Bronchial epithelial cell (primary cell): ENCODE measurements around the gene SGPP2. TPM values are rescaled to one million over a fixed set of nuclear protein-coding genes. Genes with fewer than 3 reads are reported as not detected.

Source experiments
- DNase-seq: peaks from one replicate; pipeline ENCODE4 v3.0.0-alpha.2; 2010; ENCODE audit warnings: low read depth
- FAIRE-seq: peaks from 2 replicates; lab custom pipeline; 2011; peaks lifted over from hg19 to GRCh38; lab: Jason Lieb, UNC
- H3K27me3 ChIP-seq: 2 replicates; pipeline ENCODE4 v1.5.1; 2011; ENCODE audit warnings: low read length; ENCODE audit not compliant: control insufficient read depth, insufficient read depth
- H3K36me3 ChIP-seq: 2 replicates; pipeline ENCODE4 v1.5.1; 2011; ENCODE audit warnings: low read length; ENCODE audit not compliant: control insufficient read depth, insufficient read depth
- H3K4me3 ChIP-seq: 2 replicates; pipeline ENCODE4 v1.5.1; 2011; ENCODE audit warnings: mild to moderate bottlenecking, low read depth, low read length, control low read depth
- total RNA-seq: library from RNA; depleted of rRNA; stranded (reverse); fragments of >200 nt; gene quantifications from 2 replicates; pipeline ENCODE4 v1.2.1, GENCODE V29; 2014
- TF ChIP-seq, protein P1 (sequence below): IDR thresholded peaks from 2 replicates; pipeline ENCODE4 v1.5.1; 2011; ENCODE audit warnings: mild to moderate bottlenecking, moderate library complexity, low read length, control low read depth, inconsistent platforms; ENCODE audit not compliant: insufficient read depth, severe bottlenecking

Gene SGPP2
- total RNA-seq, 1 donor from 2014 or later, result 9.7 TPM

DNA sequence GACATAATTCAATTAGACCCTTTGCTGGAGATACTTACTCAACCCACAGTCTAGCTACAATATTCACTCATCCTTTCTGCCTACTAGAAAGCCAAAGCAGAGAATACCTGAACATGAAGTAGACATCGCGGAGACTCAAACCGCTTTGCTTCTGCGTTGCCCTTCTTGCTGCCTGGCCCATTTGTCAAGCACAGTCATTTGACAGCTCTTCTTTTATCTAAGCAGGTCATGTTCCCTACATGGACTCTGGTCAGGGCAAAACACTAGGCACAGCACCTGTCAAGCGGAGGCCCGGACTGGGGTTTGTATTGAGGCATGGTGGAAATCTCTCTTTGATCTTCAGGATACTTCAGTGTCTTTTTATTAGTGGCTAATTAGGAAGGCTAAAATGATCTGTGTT lies 141.9 kb downstream of the SGPP2 start:
- FAIRE-seq, result no peak

DNA sequence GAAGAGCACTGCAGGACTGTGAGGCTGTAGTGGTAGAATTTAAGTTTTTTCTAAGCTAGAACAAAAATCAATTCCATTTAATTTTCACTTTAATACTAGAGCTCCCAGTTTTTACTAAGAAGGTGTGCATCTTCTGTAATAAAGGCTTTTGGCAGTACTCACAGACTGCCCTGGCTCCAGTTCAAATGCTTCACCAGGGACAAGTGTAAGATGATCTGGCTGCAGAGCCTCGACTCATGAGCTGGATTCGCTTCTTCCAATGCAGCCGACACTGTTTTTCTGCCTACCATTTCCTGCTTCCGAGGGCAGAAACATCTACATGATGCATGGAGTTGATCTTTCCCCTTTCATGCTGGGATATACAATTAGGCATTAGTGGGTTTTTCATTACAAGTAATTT lies 144.5 kb downstream of the SGPP2 start:
- FAIRE-seq (no peak), DNase-seq (peak; percentile 26)
- TF ChIP-seq, protein P1, sequence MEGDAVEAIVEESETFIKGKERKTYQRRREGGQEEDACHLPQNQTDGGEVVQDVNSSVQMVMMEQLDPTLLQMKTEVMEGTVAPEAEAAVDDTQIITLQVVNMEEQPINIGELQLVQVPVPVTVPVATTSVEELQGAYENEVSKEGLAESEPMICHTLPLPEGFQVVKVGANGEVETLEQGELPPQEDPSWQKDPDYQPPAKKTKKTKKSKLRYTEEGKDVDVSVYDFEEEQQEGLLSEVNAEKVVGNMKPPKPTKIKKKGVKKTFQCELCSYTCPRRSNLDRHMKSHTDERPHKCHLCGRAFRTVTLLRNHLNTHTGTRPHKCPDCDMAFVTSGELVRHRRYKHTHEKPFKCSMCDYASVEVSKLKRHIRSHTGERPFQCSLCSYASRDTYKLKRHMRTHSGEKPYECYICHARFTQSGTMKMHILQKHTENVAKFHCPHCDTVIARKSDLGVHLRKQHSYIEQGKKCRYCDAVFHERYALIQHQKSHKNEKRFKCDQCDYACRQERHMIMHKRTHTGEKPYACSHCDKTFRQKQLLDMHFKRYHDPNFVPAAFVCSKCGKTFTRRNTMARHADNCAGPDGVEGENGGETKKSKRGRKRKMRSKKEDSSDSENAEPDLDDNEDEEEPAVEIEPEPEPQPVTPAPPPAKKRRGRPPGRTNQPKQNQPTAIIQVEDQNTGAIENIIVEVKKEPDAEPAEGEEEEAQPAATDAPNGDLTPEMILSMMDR, result no peak
- no peaks in the 10 kb centered on the region for H3K27me3 ChIP-seq
- H3K36me3 ChIP-seq, result peaks cover 5% of the 10 kb centered on the region
- H3K4me3 ChIP-seq, result no peak overlapping the region

More for the DNA sequence above, 141.9 kb downstream of the SGPP2 start:
- Histone ChIP-seq H3K4me3 (no peak overlapping the region), H3K27me3 (no peaks in the 10 kb centered on the region), H3K36me3 (no peaks in the 10 kb centered on the region)
- TF ChIP-seq, protein P1, result no peak
- DNase-seq, result no peak

DNA sequence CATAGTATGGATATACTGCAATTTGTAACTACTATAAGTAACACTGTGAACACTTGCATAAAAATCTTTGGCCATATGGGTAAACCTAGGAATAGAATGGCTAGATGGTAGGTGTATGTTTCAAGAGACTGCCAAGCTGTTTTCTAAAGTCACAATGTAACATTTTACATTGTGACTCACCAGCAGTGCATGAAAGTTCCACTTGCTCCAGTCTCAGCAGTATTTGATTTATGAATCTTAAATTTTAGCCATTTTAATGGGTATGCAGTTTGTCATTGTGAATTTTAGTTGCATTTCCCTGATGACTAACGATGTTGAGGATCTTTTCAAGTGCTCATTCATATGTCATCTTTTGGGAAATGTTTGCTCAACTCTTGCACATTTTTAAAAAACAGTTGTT lies 145.5 kb downstream of the SGPP2 start:
- TF ChIP-seq, protein P1, result no peak
- DNase-seq (peak; percentile 29), FAIRE-seq (no peak)
- Histone ChIP-seq H3K27me3 (no peaks in the 10 kb centered on the region), H3K36me3 (peaks cover 7% of the 10 kb centered on the region), H3K4me3 (no peak overlapping the region)

DNA sequence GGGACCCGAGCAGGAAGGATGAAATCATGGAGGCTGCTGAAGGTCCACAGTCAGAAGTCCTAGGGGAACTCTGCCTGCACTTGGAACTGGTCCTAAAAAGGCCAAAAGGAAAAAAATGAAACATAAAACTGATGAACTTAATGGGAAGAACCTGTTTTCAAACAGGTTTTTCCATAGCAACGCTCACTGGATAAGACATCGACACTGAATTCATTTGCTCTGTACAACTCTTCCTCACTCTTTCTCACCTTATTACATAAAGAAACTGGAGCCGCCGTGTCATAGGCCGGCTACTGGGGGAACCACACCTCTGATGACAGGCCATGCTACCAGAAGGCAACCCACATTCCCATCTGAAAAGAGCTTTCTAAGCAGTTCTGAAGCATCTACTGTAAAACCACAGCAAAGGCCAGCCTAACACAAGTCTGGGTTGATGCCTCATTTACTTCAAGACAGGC lies 147.9 kb downstream of the SGPP2 start:
- FAIRE-seq (no peak), DNase-seq (peak; percentile 69)
- Histone ChIP-seq H3K4me3 (no peak overlapping the region), H3K36me3 (peaks cover 7% of the 10 kb centered on the region), H3K27me3 (no peaks in the 10 kb centered on the region)
- TF ChIP-seq, protein P1, result no peak

DNA sequence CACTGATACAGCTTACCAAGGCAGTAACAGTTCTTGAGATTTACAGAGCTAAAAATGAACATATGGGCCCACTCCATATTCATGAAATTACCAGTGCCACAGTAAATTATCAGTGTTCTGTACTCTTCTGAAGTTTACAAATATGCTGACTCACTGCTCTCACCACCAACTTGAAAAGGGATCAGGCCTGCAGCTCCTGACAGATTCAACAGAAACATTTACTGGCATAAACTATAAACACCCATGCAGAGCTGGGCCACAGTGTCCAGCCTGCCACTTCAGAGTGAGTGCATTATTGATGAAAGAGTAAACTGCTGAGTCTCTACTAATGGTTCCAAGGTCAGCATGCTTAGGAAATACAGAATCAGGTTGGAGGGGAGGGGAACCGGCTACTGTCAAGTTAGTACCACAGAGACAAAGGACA lies 148.4 kb downstream of the SGPP2 start:
- Histone ChIP-seq H3K36me3 (peaks cover 7% of the 10 kb centered on the region), H3K27me3 (no peaks in the 10 kb centered on the region), H3K4me3 (no peak overlapping the region)
- FAIRE-seq (no peak), DNase-seq (peak; percentile 38)
- TF ChIP-seq, protein P1, result no peak

DNA sequence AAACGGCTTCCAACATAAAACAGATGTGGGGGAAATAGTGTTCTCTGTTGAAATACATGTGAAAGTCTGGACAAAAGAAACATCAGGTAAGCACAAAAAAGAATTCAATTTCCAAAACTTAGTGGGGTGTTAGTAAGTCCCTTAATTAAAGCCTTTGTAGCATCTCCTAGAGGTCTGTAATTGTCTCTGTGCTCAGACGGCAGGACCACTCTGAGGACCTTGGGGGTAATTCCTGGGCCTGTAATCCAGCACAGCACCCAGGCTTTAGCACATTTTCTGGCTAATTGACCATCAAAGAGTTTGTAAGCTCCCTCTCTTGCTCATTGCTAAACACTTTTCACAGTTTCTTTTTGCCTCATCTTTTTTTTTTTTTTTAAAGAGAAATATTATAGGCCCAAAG lies 151.3 kb downstream of the SGPP2 start:
- TF ChIP-seq, protein P1, result no peak
- Histone ChIP-seq H3K36me3 (peaks cover 7% of the 10 kb centered on the region), H3K4me3 (no peak overlapping the region), H3K27me3 (no peaks in the 10 kb centered on the region)
- DNase-seq (no peak), FAIRE-seq (no peak)
